Keratinocyte (primary cell): ENCODE measurements around the gene ISG20L2. TPM values are rescaled to one million over a fixed set of nuclear protein-coding genes. Genes with fewer than 3 reads are reported as not detected.

Source experiments
- DNase-seq: peaks from one replicate; pipeline ENCODE4 v3.0.0-alpha.2; 2011; ENCODE audit warnings: low read depth, missing footprints, low spot score
- FAIRE-seq: peaks from 2 replicates; lab custom pipeline; 2011; peaks lifted over from hg19 to GRCh38; lab: Jason Lieb, UNC
- H2AFZ ChIP-seq: 2 replicates; pipeline ENCODE4 v1.6.0; 2012; ENCODE audit warnings: low read length, control low read depth, inconsistent platforms; ENCODE audit not compliant: control insufficient read depth
- H3K27ac ChIP-seq: 2 replicates; pipeline ENCODE4 v1.5.1; 2011; ENCODE audit warnings: low read length; ENCODE audit not compliant: control insufficient read depth, insufficient read depth
- H3K27me3 ChIP-seq: 3 replicates; pipeline ENCODE4 v1.6.0; 2011; ENCODE audit warnings: low read length; ENCODE audit not compliant: control insufficient read depth, insufficient read depth; ENCODE audit errors: extremely low read depth
- H3K36me3 ChIP-seq, 2 experiments: 2 replicates in 1 of 2; 3 replicates in 1 of 2; pipeline ENCODE4 v1.5.1; 2011; ENCODE audit warnings: low read length in 2 of 2, mild to moderate bottlenecking in 1 of 2; ENCODE audit not compliant: control insufficient read depth in 2 of 2, insufficient read depth in 2 of 2; ENCODE audit errors: extremely low read depth in 1 of 2
- H3K4me1 ChIP-seq: 3 replicates; pipeline ENCODE4 v1.5.1; 2011; ENCODE audit warnings: low read length; ENCODE audit not compliant: control insufficient read depth, insufficient read depth; ENCODE audit errors: extremely low read depth
- H3K4me2 ChIP-seq: 3 replicates; pipeline ENCODE4 v1.6.0; 2011; ENCODE audit warnings: low read depth, low read length; ENCODE audit not compliant: control insufficient read depth, insufficient read depth; ENCODE audit errors: extremely low read depth
- H3K4me3 ChIP-seq, 3 experiments: fragments of 200-600 bp in 1 of 3; sonication (generic) in 1 of 3; 2 replicates in 2 of 3; 3 replicates in 1 of 3; pipeline ENCODE4 v1.5.1; 2011 to 2016; ENCODE audit warnings: low read length in 3 of 3, mild to moderate bottlenecking in 3 of 3, control low read depth in 2 of 3, inconsistent platforms in 1 of 3, low read depth in 1 of 3, mixed read lengths in 1 of 3, mixed run types in 1 of 3, moderate library complexity in 1 of 3; ENCODE audit not compliant: control insufficient read depth in 2 of 3, insufficient read depth in 2 of 3; ENCODE audit errors: extremely low read depth in 1 of 3
- H3K79me2 ChIP-seq: 2 replicates; pipeline ENCODE4 v1.6.0; 2012; ENCODE audit warnings: low read length; ENCODE audit not compliant: control insufficient read depth, insufficient read depth
- H3K9ac ChIP-seq: 3 replicates; pipeline ENCODE4 v1.6.0; 2011; ENCODE audit warnings: low read length; ENCODE audit not compliant: control insufficient read depth, insufficient read depth; ENCODE audit errors: extremely low read depth
- H3K9me1 ChIP-seq: 3 replicates; pipeline ENCODE4 v1.6.0; 2011; ENCODE audit warnings: low read length; ENCODE audit not compliant: control insufficient read depth, insufficient read depth; ENCODE audit errors: extremely low read depth
- H3K9me3 ChIP-seq: 2 replicates; pipeline ENCODE4 v1.5.1; 2012; ENCODE audit warnings: low read depth, low read length; ENCODE audit not compliant: control insufficient read depth
- H4K20me1 ChIP-seq: 3 replicates; pipeline ENCODE4 v1.6.0; 2011; ENCODE audit warnings: low read length; ENCODE audit not compliant: control insufficient read depth, insufficient read depth; ENCODE audit errors: extremely low read depth
- EZH2 ChIP-seq: IDR thresholded peaks from one replicate; pipeline ENCODE4 v1.6.1; 2012; ENCODE audit warnings: inconsistent platforms, mild to moderate bottlenecking, low read length, moderate library complexity
- dilution Hi-C: fragments of 300-500 bp; cut with MboI; formaldehyde crosslinking; loops from one replicate; pipeline ENCODE4 v1.7.0; 2020; ENCODE audit warnings: low sequenced_read_pairs; ENCODE audit not compliant: extremely low pct_ligation_motif_present
- polyA plus RNA-seq, 5 experiments: library from polyadenylated mRNA; depleted of rRNA in 3 of 5; stranded (reverse) in 3 of 5; stranded (forward) in 1 of 5; unstranded in 1 of 5; fragments of >200 nt; gene quantifications; 1 replicate in 1 of 5; 2 replicates in 3 of 5; 3 replicates in 1 of 5; pipeline versions ENCODE4 v1.2.1 to v1.2.3, GENCODE V29; 2011 to 2012; ENCODE audit warnings: missing spikeins in 2 of 5, low read depth in 1 of 5, low replicate concordance in 1 of 5
- TF ChIP-seq, protein P1 (sequence below), 3 experiments: IDR thresholded peaks in 1 of 3; conservative IDR thresholded peaks in 1 of 3; optimal IDR thresholded peaks in 1 of 3; 2 replicates in 2 of 3; 3 replicates in 1 of 3; pipeline versions ENCODE3 to v1.5.1; 2011; ENCODE audit warnings: low read length in 3 of 3, mild to moderate bottlenecking in 3 of 3, moderate library complexity in 2 of 3, control low read depth in 1 of 3, inconsistent platforms in 1 of 3; ENCODE audit not compliant: insufficient read depth in 2 of 3; ENCODE audit errors: extremely low read depth in 1 of 3

Gene ISG20L2
- polyA plus RNA-seq, 1 donor (not counting 4 experiments of a cell fraction or from before 2014, with no cell fraction given), result 48.6 TPM

DNA sequence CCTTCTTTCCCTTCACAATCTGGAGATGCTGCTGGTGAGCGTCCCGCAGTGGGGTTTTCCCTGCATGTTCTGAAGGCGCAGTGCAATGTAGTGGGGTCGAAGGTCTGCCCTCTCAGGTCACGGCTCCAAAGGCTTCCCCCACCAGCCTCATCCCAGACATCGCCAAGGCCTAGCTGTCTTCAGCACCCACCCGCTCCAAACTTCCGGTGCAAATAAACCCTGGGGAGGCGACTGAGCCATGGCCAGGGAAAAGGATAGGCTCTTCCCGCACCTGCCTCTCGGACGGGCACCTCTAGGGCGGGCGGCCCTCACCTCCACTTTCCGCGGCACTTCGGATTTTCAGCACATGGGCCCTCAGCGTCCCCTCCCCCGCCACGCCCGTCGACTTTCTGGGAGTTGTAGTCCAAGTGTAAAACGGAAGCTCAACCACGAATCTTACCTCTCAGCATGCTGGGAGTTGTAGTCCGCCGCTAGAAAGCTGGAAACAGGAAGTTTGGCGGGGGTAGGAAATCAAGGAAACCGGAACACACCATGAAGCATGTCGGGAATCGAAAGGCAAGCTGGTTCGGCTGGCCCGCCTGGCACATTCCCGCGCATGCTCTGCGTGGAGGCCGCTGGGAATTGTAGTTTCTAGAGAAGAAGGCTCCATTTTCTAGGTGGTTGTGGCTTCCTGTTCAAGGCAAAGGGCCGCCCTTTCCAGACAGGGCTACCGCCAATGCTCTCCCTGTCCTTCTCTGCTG is 12.3 kb upstream of the ISG20L2 start, which contains the start of gene MRPL24:
TSS of gene MRPL24 (minus strand) at position 348 of the 740 bp plus-strand sequence. CDS start 2,384 bp downstream, outside the sequence.
- H3K4me2 ChIP-seq, result peak within 1 kb of the TSS; percentile 86
- no peaks in the 10 kb centered on the region for H3K9me1 ChIP-seq
- peak within 1 kb of the TSS; percentile 90 for H3K9ac ChIP-seq
- dilution Hi-C loops, result no loop called here
- peaks cover 32 to 44% of the 10 kb centered on the region in 2 experiments for H3K36me3 ChIP-seq
- H3K27ac ChIP-seq, result peak within 1 kb of the TSS; percentile 73
- peaks cover 12% of the 10 kb centered on the region for H3K4me1 ChIP-seq
- no peaks in the 10 kb centered on the region for H3K9me3 ChIP-seq
- peak within 1 kb of the TSS; percentile 23 for H2AFZ ChIP-seq
- peak within 1 kb of the TSS; percentile 63 to 83 (median 75) for H3K4me3 ChIP-seq
- no peaks in the 10 kb centered on the region for H3K27me3 ChIP-seq
- DNase-seq (peak; percentile 99), FAIRE-seq (peak; percentile 64)
- H4K20me1 ChIP-seq, result no peaks in the 10 kb centered on the region
- TF ChIP-seq, protein P1, sequence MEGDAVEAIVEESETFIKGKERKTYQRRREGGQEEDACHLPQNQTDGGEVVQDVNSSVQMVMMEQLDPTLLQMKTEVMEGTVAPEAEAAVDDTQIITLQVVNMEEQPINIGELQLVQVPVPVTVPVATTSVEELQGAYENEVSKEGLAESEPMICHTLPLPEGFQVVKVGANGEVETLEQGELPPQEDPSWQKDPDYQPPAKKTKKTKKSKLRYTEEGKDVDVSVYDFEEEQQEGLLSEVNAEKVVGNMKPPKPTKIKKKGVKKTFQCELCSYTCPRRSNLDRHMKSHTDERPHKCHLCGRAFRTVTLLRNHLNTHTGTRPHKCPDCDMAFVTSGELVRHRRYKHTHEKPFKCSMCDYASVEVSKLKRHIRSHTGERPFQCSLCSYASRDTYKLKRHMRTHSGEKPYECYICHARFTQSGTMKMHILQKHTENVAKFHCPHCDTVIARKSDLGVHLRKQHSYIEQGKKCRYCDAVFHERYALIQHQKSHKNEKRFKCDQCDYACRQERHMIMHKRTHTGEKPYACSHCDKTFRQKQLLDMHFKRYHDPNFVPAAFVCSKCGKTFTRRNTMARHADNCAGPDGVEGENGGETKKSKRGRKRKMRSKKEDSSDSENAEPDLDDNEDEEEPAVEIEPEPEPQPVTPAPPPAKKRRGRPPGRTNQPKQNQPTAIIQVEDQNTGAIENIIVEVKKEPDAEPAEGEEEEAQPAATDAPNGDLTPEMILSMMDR (optimal IDR thresholded peaks at IDR 0.05 in 1 of 3, IDR thresholded peaks at IDR 0.05 in 1 of 3, conservative IDR thresholded peaks at IDR 0.05 in 1 of 3; ENCODE audit: extremely low read depth in 1 of 3, insufficient read depth in 2 of 3, low read length in 3 of 3), result no peak
- TF ChIP-seq EZH2, result no peak
- H3K79me2 ChIP-seq, result peaks cover 40% of the 10 kb centered on the region

- Histone ChIP-seq H2AFZ (peak overlapping the region; percentile 21), H3K27ac (peak overlapping the region; percentile 73), H3K9ac (peak overlapping the region; percentile 90), H4K20me1 (no peaks in the 10 kb centered on the region), H3K79me2 (peaks cover 34% of the 10 kb centered on the region), H3K27me3 (no peaks in the 10 kb centered on the region), H3K4me2 (peak overlapping the region; percentile 86), H3K4me3 (peak overlapping the region; percentile 63 to 83 (median 75)), H3K36me3 (peaks cover 28 to 43% of the 10 kb centered on the region in 2 experiments), H3K9me1 (no peaks in the 10 kb centered on the region), H3K9me3 (no peaks in the 10 kb centered on the region), H3K4me1 (peaks cover 8% of the 10 kb centered on the region)
- DNase-seq (no peak), FAIRE-seq (peak; percentile 56)
- dilution Hi-C loops, result no loop called here
- TF ChIP-seq EZH2, result no peak
- TF ChIP-seq, protein P1 (optimal IDR thresholded peaks at IDR 0.05 in 1 of 3, IDR thresholded peaks at IDR 0.05 in 1 of 3, conservative IDR thresholded peaks at IDR 0.05 in 1 of 3; ENCODE audit: extremely low read depth in 1 of 3, insufficient read depth in 2 of 3, low read length in 3 of 3), result no peak
Measured at GRCh38 chr1:156740237-156740740, 11.7 kb upstream of the ISG20L2 start.
